ENCODE data around the gene HDAC8. TPM values are rescaled to one million over a fixed set of nuclear protein-coding genes. Genes with fewer than 3 reads are reported as not detected.
"Not testable (repeated sequence)": the region's sequence is repeated elsewhere in the genome, so short reads cannot be mapped to it uniquely, and the experiment has no call there.

The HDAC8 gene
- total RNA-seq, 1 experiment from 2014 or later, result 25.6 TPM

- peaks cover 10% of the 10 kb centered on the region for H3K4me1 ChIP-seq (ENCODE audit: low read length)
- H2AFZ ChIP-seq (ENCODE audit: low read length), result not testable (repeated sequence)
These were observed 20.2 kb downstream of the HDAC8 start for GRCh38 chrX:72552443-72552842.

DNA sequence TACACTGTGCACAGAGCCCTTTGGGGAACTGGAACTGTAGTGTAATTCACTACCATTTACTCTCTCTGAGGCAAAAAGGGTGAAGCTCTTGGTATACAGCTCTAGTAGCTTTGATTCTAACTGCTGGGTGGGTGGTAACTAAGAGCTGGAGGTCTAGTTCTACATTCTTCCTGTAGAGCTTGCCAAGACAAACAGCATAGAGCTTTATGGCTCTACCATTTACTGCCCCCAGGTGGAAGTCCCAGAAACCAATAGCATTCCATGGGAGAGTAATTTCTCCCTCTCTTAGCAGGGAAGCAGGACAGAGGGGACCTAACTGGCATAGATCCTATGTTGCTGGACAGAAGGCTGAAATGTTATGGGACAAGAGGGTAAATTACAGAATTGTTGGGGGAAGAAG is 26.7 kb downstream of the HDAC8 start:
- Histone ChIP-seq H3K9me3 (ENCODE audit: low read length) (no peaks in the 10 kb centered on the region), H2AFZ (ENCODE audit: low read length) (no peak overlapping the region), H4K20me1 (ENCODE audit: insufficient read depth, low read depth, low read length) (no peaks in the 10 kb centered on the region), H3K4me3 (ENCODE audit: low read length) (no peak overlapping the region), H3K79me2 (ENCODE audit: low read length) (0 out of 2 replicates have a peak, but pooled peaks cover 3% of the 10 kb centered on the region), H3K4me1 (ENCODE audit: low read length) (peaks cover 2% of the 10 kb centered on the region), H3K36me3 (ENCODE audit: insufficient read depth, low read length) (no peaks in the 10 kb centered on the region), H3K9ac (ENCODE audit: low read length) (no peak overlapping the region), H3K27ac (ENCODE audit: low read length) (no peak overlapping the region), H3K27me3 (ENCODE audit: low read length) (no peaks in the 10 kb centered on the region), H3K9me2 (replicated peaks; ENCODE audit: insufficient read depth, low read length) (no peaks in the 10 kb centered on the region), H3K4me2 (ENCODE audit: low read depth, low read length, poor library complexity, severe bottlenecking) (no peak overlapping the region)
- no peak for DNase-seq

More at GRCh38 chrX:72552443-72552842, 20.2 kb downstream of the HDAC8 start:
- H3K4me3 ChIP-seq (ENCODE audit: low read length); H3K9me2 ChIP-seq (replicated peaks; ENCODE audit: insufficient read depth, low read length); H3K79me2 ChIP-seq (ENCODE audit: low read length); DNase-seq; H3K9ac ChIP-seq (ENCODE audit: low read length); H3K9me3 ChIP-seq (ENCODE audit: low read length); H3K27me3 ChIP-seq (ENCODE audit: low read length); H3K27ac ChIP-seq (ENCODE audit: low read length); H3K4me2 ChIP-seq (ENCODE audit: low read depth, low read length, poor library complexity, severe bottlenecking); H3K36me3 ChIP-seq (ENCODE audit: insufficient read depth, low read length); H4K20me1 ChIP-seq (ENCODE audit: insufficient read depth, low read depth, low read length): not testable (repeated sequence)

DNA sequence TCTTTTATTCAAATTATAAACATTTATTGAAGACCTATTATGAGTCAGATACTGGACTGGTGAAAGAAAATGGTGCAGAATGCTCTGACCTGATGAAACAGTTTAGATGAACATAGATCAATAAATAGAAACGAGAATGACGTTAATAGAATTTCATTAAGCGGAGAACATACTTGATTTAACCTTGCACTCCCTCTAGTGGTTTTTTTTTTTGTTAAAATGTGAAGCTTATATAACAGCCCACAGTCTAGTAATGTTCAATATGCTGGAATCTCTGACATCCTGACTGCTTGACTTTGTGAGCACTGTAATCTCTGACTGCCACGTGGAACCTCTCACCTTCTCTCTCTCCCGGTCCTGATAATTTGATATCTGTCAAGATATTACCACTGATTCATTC is 32.3 kb downstream of the HDAC8 start:
- H3K36me3 ChIP-seq (ENCODE audit: insufficient read depth, low read length), result no peaks in the 10 kb centered on the region
- no peaks in the 10 kb centered on the region for H3K27me3 ChIP-seq (ENCODE audit: low read length)
- H4K20me1 ChIP-seq (ENCODE audit: insufficient read depth, low read depth, low read length), result no peaks in the 10 kb centered on the region
- H3K9me2 ChIP-seq (replicated peaks; ENCODE audit: insufficient read depth, low read length), result no peaks in the 10 kb centered on the region
- peaks cover 12% of the 10 kb centered on the region; the same call in 1 of the 2 replicates for H3K79me2 ChIP-seq (ENCODE audit: low read length)
- H3K9me3 ChIP-seq (ENCODE audit: low read length), result no peaks in the 10 kb centered on the region
- no peak overlapping the region for H3K9ac ChIP-seq (ENCODE audit: low read length)
- no peaks in the 10 kb centered on the region for H3K4me1 ChIP-seq (ENCODE audit: low read length)
- no peak overlapping the region for H3K27ac ChIP-seq (ENCODE audit: low read length)
- H3K4me2 ChIP-seq (ENCODE audit: low read depth, low read length, poor library complexity, severe bottlenecking), result no peak overlapping the region
- H3K4me3 ChIP-seq (ENCODE audit: low read length), result no peak overlapping the region
- peak; percentile 84 for DNase-seq
- no peak overlapping the region for H2AFZ ChIP-seq (ENCODE audit: low read length)

DNA sequence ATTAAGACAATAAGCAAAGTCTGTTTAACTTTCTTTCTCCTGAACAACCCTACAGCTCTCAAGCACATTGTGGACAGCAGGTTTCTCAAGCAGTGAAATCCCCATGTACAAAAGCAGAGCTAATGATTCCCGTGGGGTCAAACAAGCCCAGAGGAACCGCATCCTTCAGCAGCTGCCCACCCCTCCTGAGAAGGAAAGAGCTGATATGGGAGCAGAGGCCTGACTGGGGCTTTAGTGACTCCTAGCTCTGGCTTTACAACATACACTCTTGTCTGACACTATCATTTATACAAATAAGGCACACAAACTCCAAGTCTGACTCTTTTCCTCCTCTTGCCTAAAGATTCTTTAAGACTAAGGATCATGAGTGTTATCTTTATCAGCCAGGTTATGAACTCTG is 32.8 kb downstream of the HDAC8 start:
- Histone ChIP-seq H3K27ac (ENCODE audit: low read length) (no peak overlapping the region), H3K4me2 (ENCODE audit: low read depth, low read length, poor library complexity, severe bottlenecking) (no peak overlapping the region), H2AFZ (ENCODE audit: low read length) (no peak overlapping the region), H3K27me3 (ENCODE audit: low read length) (no peaks in the 10 kb centered on the region), H3K4me1 (ENCODE audit: low read length) (no peaks in the 10 kb centered on the region), H3K9me3 (ENCODE audit: low read length) (no peaks in the 10 kb centered on the region), H3K9me2 (replicated peaks; ENCODE audit: insufficient read depth, low read length) (no peaks in the 10 kb centered on the region), H3K36me3 (ENCODE audit: insufficient read depth, low read length) (no peaks in the 10 kb centered on the region), H3K79me2 (ENCODE audit: low read length) (peaks cover 12% of the 10 kb centered on the region; the same call in 1 of the 2 replicates), H4K20me1 (ENCODE audit: insufficient read depth, low read depth, low read length) (no peaks in the 10 kb centered on the region), H3K9ac (ENCODE audit: low read length) (no peak overlapping the region), H3K4me3 (ENCODE audit: low read length) (no peak overlapping the region)
- DNase-seq, result no peak

DNA sequence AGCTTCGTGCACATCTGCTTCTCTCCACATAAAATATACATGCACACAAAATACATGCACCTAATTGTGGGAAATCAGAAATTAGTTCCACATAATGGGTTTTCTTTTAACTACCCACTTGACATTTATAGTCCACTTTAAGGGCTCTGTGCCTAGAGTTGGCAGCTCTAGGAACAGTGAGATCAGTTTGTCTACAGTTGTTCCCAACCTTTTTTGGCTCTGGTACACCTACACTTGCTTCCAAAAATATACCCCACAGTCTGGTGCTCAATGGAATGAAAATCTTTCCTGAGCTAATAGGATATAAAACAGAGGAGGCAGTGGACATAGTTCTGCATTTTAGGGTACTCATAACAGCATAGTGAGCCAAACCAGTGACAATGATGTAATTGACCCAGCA is 36.1 kb downstream of the HDAC8 start:
- H3K4me3 ChIP-seq (ENCODE audit: low read length), result no peak overlapping the region
- H3K4me2 ChIP-seq (ENCODE audit: low read depth, low read length, poor library complexity, severe bottlenecking), result no peak overlapping the region
- no peaks in the 10 kb centered on the region for H3K27me3 ChIP-seq (ENCODE audit: low read length)
- no peak for DNase-seq
- no peaks in the 10 kb centered on the region for H3K36me3 ChIP-seq (ENCODE audit: insufficient read depth, low read length)
- peaks cover 14% of the 10 kb centered on the region; the same call in 1 of the 2 replicates for H3K79me2 ChIP-seq (ENCODE audit: low read length)
- no peak overlapping the region for H3K27ac ChIP-seq (ENCODE audit: low read length)
- H3K9me3 ChIP-seq (ENCODE audit: low read length), result no peaks in the 10 kb centered on the region
- no peaks in the 10 kb centered on the region for H3K4me1 ChIP-seq (ENCODE audit: low read length)
- no peak overlapping the region for H3K9ac ChIP-seq (ENCODE audit: low read length)
- no peaks in the 10 kb centered on the region for H4K20me1 ChIP-seq (ENCODE audit: insufficient read depth, low read depth, low read length)
- no peaks in the 10 kb centered on the region for H3K9me2 ChIP-seq (replicated peaks; ENCODE audit: insufficient read depth, low read length)
- H2AFZ ChIP-seq (ENCODE audit: low read length), result no peak overlapping the region

- Histone ChIP-seq H3K4me3 (ENCODE audit: low read length) (no peak overlapping the region), H3K4me2 (ENCODE audit: low read depth, low read length, poor library complexity, severe bottlenecking) (no peak overlapping the region), H3K4me1 (ENCODE audit: low read length) (peaks cover 12% of the 10 kb centered on the region), H3K27me3 (ENCODE audit: low read length) (no peaks in the 10 kb centered on the region), H4K20me1 (ENCODE audit: insufficient read depth, low read depth, low read length) (no peaks in the 10 kb centered on the region), H3K9me2 (replicated peaks; ENCODE audit: insufficient read depth, low read length) (no peaks in the 10 kb centered on the region), H3K27ac (ENCODE audit: low read length) (no peak overlapping the region), H2AFZ (ENCODE audit: low read length) (no peak overlapping the region), H3K9me3 (ENCODE audit: low read length) (no peaks in the 10 kb centered on the region), H3K36me3 (ENCODE audit: insufficient read depth, low read length) (no peaks in the 10 kb centered on the region), H3K79me2 (ENCODE audit: low read length) (peaks cover 15% of the 10 kb centered on the region; the same call in 1 of the 2 replicates), H3K9ac (ENCODE audit: low read length) (no peak overlapping the region)
- no peak for DNase-seq
These were observed 40.3 kb downstream of the HDAC8 start for GRCh38 chrX:72532366-72532765.

- Histone ChIP-seq H3K36me3 (ENCODE audit: insufficient read depth, low read length) (no peaks in the 10 kb centered on the region), H3K4me1 (ENCODE audit: low read length) (peaks cover 18% of the 10 kb centered on the region), H3K9me3 (ENCODE audit: low read length) (no peaks in the 10 kb centered on the region), H3K9ac (ENCODE audit: low read length) (no peak overlapping the region), H2AFZ (ENCODE audit: low read length) (no peak overlapping the region), H3K9me2 (replicated peaks; ENCODE audit: insufficient read depth, low read length) (no peaks in the 10 kb centered on the region), H3K27ac (ENCODE audit: low read length) (no peak overlapping the region), H4K20me1 (ENCODE audit: insufficient read depth, low read depth, low read length) (no peaks in the 10 kb centered on the region), H3K79me2 (ENCODE audit: low read length) (peaks cover 13% of the 10 kb centered on the region; the same call in 1 of the 2 replicates), H3K4me3 (ENCODE audit: low read length) (no peak overlapping the region), H3K4me2 (ENCODE audit: low read depth, low read length, poor library complexity, severe bottlenecking) (no peak overlapping the region), H3K27me3 (ENCODE audit: low read length) (no peaks in the 10 kb centered on the region)
- DNase-seq, result no peak
These were observed 45.8 kb downstream of the HDAC8 start for GRCh38 chrX:72526534-72527508.

GRCh38 chrX:72498782-72499181 is 73.9 kb downstream of the HDAC8 start:
- no peak overlapping the region for H3K4me3 ChIP-seq (ENCODE audit: low read length)
- H3K36me3 ChIP-seq (ENCODE audit: insufficient read depth, low read length), result no peaks in the 10 kb centered on the region
- no peaks in the 10 kb centered on the region for H3K9me3 ChIP-seq (ENCODE audit: low read length)
- no peak overlapping the region for H3K4me2 ChIP-seq (ENCODE audit: low read depth, low read length, poor library complexity, severe bottlenecking)
- H2AFZ ChIP-seq (ENCODE audit: low read length), result no peak overlapping the region
- H3K9me2 ChIP-seq (replicated peaks; ENCODE audit: insufficient read depth, low read length), result no peaks in the 10 kb centered on the region
- no peak overlapping the region for H3K9ac ChIP-seq (ENCODE audit: low read length)
- H3K27ac ChIP-seq (ENCODE audit: low read length), result peak overlapping the region; percentile 20; the same call in 1 of the 2 replicates
- H3K27me3 ChIP-seq (ENCODE audit: low read length), result no peaks in the 10 kb centered on the region
- peak; percentile 80 for DNase-seq
- H4K20me1 ChIP-seq (ENCODE audit: insufficient read depth, low read depth, low read length), result no peaks in the 10 kb centered on the region
- peaks cover 14% of the 10 kb centered on the region for H3K79me2 ChIP-seq (ENCODE audit: low read length)
- peaks cover 15% of the 10 kb centered on the region for H3K4me1 ChIP-seq (ENCODE audit: low read length)

Data from Karpas-422 (cell line).